Neural progenitor cell (in vitro differentiated cells): Measurements from ENCODE around the gene RNF38.
"Not testable (repeated sequence)": the region's sequence is repeated elsewhere in the genome, so short reads cannot be mapped to it uniquely, and the experiment has no call there.

Experiments used
- CTCF ChIP-seq: fragments of 200-600 bp; sonication (generic); IDR thresholded peaks from 2 replicates; pipeline ENCODE4 v1.5.1; 2017; ENCODE audit warnings: antibody characterized with exemption, mild to moderate bottlenecking
- EZH2 ChIP-seq: fragments of 200-600 bp; sonication (generic); IDR thresholded peaks from 2 replicates; pipeline ENCODE4 v1.6.1; 2017; ENCODE audit warnings: antibody characterized with exemption, mild to moderate bottlenecking, moderate library complexity

- TF ChIP-seq CTCF, EZH2: not testable (repeated sequence)
Observed at GRCh38 chr9:36294996-36295395, 105.1 kb downstream of the RNF38 start.
